IPS-20b (cell line): ENCODE results near the gene TMEM72.

Experiments
- H3K27ac ChIP-seq: one replicate; pipeline ENCODE4 v1.5.1; 2013; ENCODE audit warnings: low read length
- H3K27me3 ChIP-seq: 2 replicates; pipeline ENCODE4 v1.6.1; 2013; ENCODE audit warnings: mild to moderate bottlenecking, low read length, inconsistent platforms; ENCODE audit not compliant: insufficient read depth
- H3K36me3 ChIP-seq: 2 replicates; pipeline ENCODE4 v1.6.1; 2013; ENCODE audit warnings: low read depth, mild to moderate bottlenecking, inconsistent platforms, low read length, moderate library complexity; ENCODE audit not compliant: insufficient read depth
- H3K4me1 ChIP-seq: 2 replicates; pipeline ENCODE4 v1.6.1; 2013; ENCODE audit warnings: mild to moderate bottlenecking, control low read depth, inconsistent platforms, low read length, moderate library complexity; ENCODE audit not compliant: insufficient read depth
- H3K4me3 ChIP-seq: 2 replicates; pipeline ENCODE4 v1.5.1; 2013; ENCODE audit warnings: mild to moderate bottlenecking, low read length, inconsistent platforms
- H3K9ac ChIP-seq: 2 replicates; pipeline ENCODE4 v1.6.1; 2013; ENCODE audit warnings: low read depth, mild to moderate bottlenecking, inconsistent platforms, low read length, moderate library complexity
- H3K9me3 ChIP-seq: 2 replicates; pipeline ENCODE4 v1.6.1; 2013; ENCODE audit warnings: mild to moderate bottlenecking, low read depth, low read length, inconsistent platforms; ENCODE audit not compliant: insufficient read depth

TMEM72 gene

DNA sequence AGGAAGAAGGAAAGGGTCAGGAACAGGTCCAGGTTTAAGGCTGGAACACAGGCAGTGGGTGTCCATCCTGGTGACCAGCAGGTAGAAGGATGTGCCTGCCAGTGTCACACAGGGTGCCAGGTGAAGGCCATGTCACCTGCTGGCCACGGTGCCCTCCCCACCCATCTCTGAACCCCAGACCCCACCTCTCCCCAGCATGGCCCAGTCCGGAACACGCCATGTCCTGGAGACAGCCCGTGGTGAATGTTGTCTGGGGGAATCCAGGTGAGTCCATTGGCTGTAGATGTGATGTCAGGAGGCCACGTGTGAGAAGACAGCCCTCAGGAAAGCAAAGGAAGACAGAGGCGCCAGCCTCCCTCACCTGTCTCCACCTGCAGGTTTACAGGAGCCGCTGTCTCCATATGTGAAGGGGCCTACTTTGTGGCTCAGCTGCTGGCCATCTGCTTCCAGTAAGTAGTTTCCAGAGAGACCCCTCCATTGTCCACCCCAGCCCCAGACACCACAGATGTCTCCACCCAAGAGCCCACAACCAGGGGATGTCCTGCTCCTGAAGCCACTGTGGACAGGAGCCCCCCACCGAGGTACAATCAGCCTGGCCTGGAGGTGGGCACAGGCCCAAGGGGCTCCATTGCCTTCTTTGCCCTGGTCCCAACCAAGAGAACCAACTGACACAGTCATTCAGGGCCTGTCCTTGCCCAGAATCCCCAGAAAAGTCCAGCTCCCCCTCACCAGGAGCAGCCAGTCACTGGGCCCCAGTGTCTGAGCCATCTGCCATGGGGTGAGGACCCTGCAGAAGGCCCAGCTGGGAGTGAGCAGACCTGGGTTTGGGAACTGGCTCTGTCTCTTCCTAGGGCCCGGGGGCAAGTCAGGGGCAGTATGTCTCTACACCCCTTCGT, 20.7 kb downstream of the TMEM72 start:
- no peaks in the 10 kb centered on the region for H3K4me1 ChIP-seq
- no peak overlapping the region for H3K4me3 ChIP-seq
- H3K27ac ChIP-seq, result no peak overlapping the region

DNA sequence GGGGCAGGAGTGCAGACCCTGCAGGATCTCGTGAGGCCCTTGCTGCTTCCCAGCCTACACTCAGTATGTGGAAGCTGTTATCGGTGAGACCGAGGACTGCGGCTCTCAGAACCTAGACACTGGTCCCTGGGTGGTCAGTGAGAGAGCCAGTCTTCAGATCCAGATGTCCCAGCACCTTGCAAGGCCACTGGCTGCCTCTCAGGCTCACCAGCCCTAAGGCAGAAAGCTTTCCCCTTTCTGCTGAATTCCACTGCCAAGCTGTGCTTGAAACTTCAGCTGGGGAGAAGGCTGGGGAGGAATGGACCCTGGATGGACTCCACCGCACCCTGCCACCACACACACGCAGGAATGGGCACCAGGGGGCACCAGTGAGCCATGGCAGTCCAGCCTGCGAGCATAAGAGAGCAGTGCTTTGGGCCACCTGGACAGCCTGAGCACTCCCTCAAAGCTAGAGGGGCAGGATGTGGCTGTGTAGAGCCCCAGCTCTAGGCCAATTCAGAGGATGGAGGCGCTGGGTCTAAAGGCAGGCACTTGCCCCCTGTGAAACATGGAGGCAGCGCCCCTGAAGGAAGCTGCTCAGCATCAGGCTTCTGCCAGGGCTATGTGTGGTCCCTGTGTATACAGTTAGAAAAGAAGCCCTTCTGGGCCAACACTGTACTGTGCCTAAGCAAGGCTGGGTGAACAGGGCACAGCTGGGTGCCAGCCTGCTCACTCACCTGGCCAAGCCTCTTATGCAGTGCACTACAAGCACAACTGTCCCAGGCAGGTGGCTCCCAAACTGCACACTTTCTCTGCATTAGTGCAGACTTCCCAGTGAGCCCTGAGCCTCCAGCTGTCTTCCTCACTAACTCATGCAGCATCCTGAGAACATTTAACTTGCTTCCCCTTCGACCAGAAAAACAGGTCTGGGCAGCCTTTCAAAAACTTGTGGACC, 21.6 kb downstream of the TMEM72 start:
- H3K4me1 ChIP-seq, result no peaks in the 10 kb centered on the region
- H3K27me3 ChIP-seq, result no peaks in the 10 kb centered on the region; the same call in 1 of the 2 replicates
- no peaks in the 10 kb centered on the region for H3K9me3 ChIP-seq
- H3K27ac ChIP-seq, result no peak overlapping the region
- no peaks in the 10 kb centered on the region for H3K36me3 ChIP-seq
- H3K9ac ChIP-seq, result no peak overlapping the region
- no peak overlapping the region for H3K4me3 ChIP-seq

More for the DNA sequence above, 20.7 kb downstream of the TMEM72 start:
- Histone ChIP-seq H3K36me3 (no peaks in the 10 kb centered on the region), H3K9ac (no peak overlapping the region), H3K27me3 (no peaks in the 10 kb centered on the region; the same call in 1 of the 2 replicates), H3K9me3 (no peaks in the 10 kb centered on the region)

DNA sequence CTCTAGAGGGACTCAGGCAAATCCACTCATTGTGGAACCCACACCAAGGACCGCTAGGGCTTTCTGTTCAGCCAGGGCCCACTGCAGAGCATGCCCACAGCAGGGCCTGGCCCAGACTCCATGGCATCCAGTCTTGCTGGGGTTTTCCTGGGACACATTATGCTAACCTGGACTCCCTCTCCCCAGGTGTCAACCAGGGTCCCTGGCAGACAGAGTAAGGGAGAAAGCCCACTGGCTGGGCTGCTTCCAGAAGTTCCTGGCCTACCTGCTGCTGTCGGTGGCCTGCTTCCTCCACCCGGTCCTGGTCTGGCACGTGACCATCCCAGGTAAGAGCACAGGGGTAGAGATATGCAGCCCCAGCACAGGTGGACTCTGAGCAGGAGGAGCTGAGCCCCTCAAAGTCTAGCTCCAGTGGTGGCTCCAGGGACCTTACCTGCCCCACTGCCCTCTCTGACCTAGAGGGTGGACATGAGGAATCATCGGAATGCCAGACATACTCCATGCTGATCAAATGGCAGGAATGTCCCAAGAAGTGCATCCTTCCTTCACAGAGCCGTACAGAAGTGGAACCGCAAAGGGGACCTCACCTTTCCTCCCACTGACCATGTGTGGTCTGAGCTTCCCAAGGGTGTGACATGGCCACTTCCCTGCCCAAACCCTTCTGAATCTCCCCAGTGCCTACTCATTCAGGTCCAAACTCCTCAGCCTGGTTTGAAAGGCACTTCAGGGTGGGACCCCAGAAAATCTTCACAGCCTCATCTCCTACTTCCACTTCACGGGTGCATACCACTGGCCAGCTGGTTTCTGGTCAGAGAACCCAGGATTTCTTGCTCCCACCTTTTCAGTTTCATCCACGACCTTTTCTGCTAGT, 22.5 kb downstream of the TMEM72 start:
- no peak overlapping the region for H3K27ac ChIP-seq
- no peaks in the 10 kb centered on the region for H3K36me3 ChIP-seq
- H3K4me1 ChIP-seq, result no peaks in the 10 kb centered on the region
- no peaks in the 10 kb centered on the region for H3K9me3 ChIP-seq
- no peak overlapping the region for H3K9ac ChIP-seq
- no peaks in the 10 kb centered on the region; the same call in 1 of the 2 replicates for H3K27me3 ChIP-seq
- H3K4me3 ChIP-seq, result no peak overlapping the region

DNA sequence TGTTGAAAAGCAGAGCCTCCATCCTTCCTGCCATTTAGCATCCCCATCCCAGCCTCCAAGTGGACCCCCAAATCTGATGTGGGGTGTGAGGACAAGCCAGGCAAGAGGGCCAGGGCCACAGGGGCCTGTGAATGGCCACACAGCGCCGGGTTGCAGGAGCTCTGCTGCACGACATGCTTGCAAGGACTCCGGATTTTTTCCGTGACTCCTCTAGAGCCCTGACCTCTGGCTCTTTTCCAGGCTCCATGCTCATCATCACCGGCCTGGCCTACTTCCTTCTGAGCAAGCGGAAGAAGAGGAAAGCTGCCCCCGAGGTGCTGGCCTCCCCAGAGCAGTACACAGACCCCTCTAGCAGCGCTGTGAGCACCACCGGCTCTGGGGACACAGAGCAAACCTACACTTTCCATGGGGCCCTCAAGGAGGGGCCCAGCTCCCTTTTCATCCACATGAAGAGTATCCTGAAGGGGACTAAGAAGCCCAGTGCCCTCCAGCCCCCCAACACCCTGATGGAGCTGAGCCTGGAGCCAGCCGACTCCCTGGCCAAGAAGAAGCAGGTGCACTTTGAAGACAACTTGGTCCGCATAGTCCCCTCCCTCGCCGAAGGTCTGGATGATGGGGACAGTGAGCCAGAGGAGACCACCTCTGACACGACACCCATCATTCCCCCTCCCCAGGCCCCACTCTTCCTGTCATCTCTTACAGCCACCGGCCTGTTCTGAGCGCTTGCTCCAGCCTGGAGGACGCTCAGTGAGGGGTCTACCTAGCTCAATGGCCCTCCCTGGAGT, 23.5 kb downstream of the TMEM72 start:
- Histone ChIP-seq H3K9ac (no peak overlapping the region), H3K4me1 (no peaks in the 10 kb centered on the region), H3K9me3 (no peaks in the 10 kb centered on the region), H3K27ac (no peak overlapping the region), H3K4me3 (no peak overlapping the region), H3K36me3 (no peaks in the 10 kb centered on the region), H3K27me3 (no peaks in the 10 kb centered on the region; the same call in 1 of the 2 replicates)

DNA sequence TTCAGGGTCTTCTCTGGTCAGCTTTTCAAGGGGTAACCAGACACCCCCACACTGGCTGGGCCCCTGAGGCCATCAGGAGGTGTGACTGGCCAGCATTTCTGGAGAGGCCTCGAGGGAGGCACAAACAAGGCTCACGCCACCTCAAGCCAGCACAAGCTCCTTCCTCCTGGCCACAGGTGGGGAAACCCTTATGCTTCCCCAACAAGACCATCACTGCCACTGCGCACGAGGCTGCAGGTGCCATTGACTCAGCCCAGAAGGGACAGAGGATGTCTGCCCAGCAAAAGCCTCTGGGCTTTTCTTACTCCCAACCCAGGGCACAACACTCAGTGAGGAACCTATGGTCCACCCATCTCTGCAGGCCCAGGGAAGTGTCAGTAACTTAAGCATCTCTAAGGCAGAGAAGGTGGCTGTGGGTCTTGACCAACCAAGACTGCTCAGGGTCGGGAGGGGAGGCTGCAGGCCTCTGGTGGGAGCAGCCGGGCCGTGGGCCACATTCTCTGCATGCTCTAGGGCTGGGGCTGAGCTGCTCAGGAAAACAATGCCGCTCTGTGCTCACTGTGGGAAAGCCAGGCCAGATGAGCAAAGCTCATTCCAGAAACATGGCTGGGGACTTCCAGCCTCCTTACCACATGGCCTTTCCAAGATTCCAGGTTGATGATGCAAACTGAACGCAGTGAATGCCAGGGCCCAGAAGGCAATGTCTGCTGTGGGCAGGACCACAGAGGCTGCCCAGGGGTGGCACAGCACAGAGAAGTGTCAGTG, 24.2 kb downstream of the TMEM72 start:
- Histone ChIP-seq H3K4me3 (no peak overlapping the region), H3K9ac (no peak overlapping the region), H3K27ac (no peak overlapping the region), H3K36me3 (no peaks in the 10 kb centered on the region), H3K9me3 (no peaks in the 10 kb centered on the region), H3K4me1 (no peaks in the 10 kb centered on the region), H3K27me3 (no peaks in the 10 kb centered on the region; the same call in 1 of the 2 replicates)

DNA sequence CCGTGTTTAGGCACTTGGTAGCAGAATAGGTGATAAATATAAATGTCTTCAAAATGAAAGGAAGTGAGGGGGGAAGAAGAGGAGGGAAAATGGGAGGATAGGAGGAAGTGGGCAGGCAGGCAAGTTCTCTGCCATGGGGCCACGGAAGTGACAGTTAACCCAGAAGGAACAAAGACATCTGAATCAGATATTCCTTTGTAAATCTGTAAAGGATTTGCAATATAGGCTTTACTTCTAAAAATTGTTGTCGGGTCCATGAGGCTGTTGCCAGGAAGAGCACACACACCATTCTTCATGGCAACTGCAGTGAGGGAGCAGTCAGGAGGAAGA, 24.8 kb downstream of the TMEM72 start:
- Histone ChIP-seq H3K27me3 (no peaks in the 10 kb centered on the region; the same call in 1 of the 2 replicates), H3K9ac (no peak overlapping the region), H3K36me3 (no peaks in the 10 kb centered on the region), H3K27ac (no peak overlapping the region), H3K9me3 (no peaks in the 10 kb centered on the region), H3K4me1 (no peaks in the 10 kb centered on the region), H3K4me3 (no peak overlapping the region)

DNA sequence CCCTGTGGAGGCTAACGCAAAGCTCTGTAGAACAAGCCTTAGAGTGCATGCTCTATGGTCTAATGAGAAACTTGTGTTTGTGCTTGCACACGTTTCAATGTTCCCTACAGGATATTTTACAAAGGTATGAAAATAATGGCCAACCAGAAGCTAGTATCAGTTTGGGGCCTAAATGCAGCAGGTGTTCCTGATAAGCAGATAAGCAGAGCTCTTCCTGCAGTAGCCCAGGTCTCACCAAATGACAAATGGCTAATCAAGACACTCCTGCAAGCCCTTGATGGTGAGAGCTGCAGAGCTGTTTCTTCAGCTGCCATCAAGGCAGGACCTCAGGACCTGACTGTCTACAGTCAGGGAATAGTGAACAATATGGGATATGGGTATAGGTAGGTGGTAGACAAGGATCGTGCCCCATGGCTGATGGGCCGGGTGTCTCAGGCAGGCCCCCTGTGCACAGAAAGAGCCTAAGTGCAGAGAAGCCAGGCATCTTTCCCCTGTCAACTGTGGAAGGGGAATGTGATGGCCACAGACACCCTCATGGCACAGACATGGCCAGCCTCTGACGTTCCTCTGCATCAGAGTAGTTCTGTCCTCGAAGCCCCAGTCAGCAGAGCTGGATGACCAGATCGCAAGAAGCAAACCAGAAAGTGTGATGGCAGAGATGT, 25.3 kb downstream of the TMEM72 start:
- no peaks in the 10 kb centered on the region for H3K9me3 ChIP-seq
- H3K4me3 ChIP-seq, result no peak overlapping the region
- H3K27ac ChIP-seq, result no peak overlapping the region
- H3K36me3 ChIP-seq, result no peaks in the 10 kb centered on the region
- no peaks in the 10 kb centered on the region; the same call in 1 of the 2 replicates for H3K27me3 ChIP-seq
- H3K4me1 ChIP-seq, result no peaks in the 10 kb centered on the region
- H3K9ac ChIP-seq, result no peak overlapping the region

- Histone ChIP-seq H3K4me1 (no peaks in the 10 kb centered on the region), H3K9me3 (no peaks in the 10 kb centered on the region), H3K36me3 (no peaks in the 10 kb centered on the region), H3K27ac (no peak overlapping the region), H3K9ac (no peak overlapping the region), H3K4me3 (no peak overlapping the region), H3K27me3 (no peaks in the 10 kb centered on the region; the same call in 1 of the 2 replicates)
Observed at GRCh38 chr10:44937196-44938005, 26.3 kb downstream of the TMEM72 start.

GRCh38 chr10:44938956-44939355, 27.8 kb downstream of the TMEM72 start:
- H3K27ac ChIP-seq, result no peak overlapping the region
- no peak overlapping the region for H3K4me3 ChIP-seq
- no peaks in the 10 kb centered on the region; the same call in 1 of the 2 replicates for H3K27me3 ChIP-seq
- no peak overlapping the region for H3K9ac ChIP-seq
- peaks cover under 1% of the 10 kb centered on the region; the same call in 1 of the 2 replicates for H3K9me3 ChIP-seq
- H3K4me1 ChIP-seq, result no peaks in the 10 kb centered on the region
- no peaks in the 10 kb centered on the region for H3K36me3 ChIP-seq
